HCT116 (cell line): ENCODE measurements around the gene PMAIP1. TPM values are rescaled to one million over a fixed set of nuclear protein-coding genes. Genes with fewer than 3 reads are reported as not detected.
A peak's percentile ranks its signal among the peaks of the same experiment; 100 is the strongest.

Source experiments
- ATAC-seq: fragments of 200-7000 bp; cut with Tn5 transposase; 2 replicates; pipeline ENCODE4 v1.9.1; 2020; ENCODE audit warnings: mild to moderate bottlenecking, moderate library complexity
- BruUV-seq: library from RNA; stranded (reverse); fragments of 400-500 nt; replicated peaks from 2 replicates; lab custom pipeline; 2021; lab: Mats Ljungman, UMichigan
- CTCF ChIA-PET: fragments of 300-600 bp; sonication (Branson Sonifier 250); formaldehyde crosslinking; loops from one replicate; lab custom pipeline; 2021; ENCODE audit warnings: antibody characterized with exemption; lab: Charles Lee
- POLR2A ChIA-PET: fragments of 300-600, 350-600 bp; sonication (Branson Sonifier 250); formaldehyde crosslinking; loops from one replicate; lab custom pipeline; 2021; ENCODE audit warnings: antibody characterized with exemption; lab: Charles Lee
- RAD21 ChIA-PET, 2 experiments: fragments of 300-600 bp; sonication (Branson Sonifier 250); formaldehyde crosslinking; loops; one replicate each; lab custom pipeline; 2023; ENCODE audit warnings: low total read pairs in 2 of 2; ENCODE audit not compliant: uncharacterized antibody in 2 of 2, unreplicated experiment in 2 of 2, low non-redundant PET in 1 of 2; lab: Charles Lee
- DNase-seq: peaks from one replicate; pipeline ENCODE4 v3.0.0-alpha.2; 2010; ENCODE audit warnings: low read depth, low spot score
- H2AFZ ChIP-seq: fragments of 200-600 bp; shearing (Covaris generic), sonication (generic); 2 replicates; pipeline ENCODE4 v1.6.1; 2017; ENCODE audit warnings: low read depth, mixed run types, mixed read lengths, antibody characterized with exemption, low read length; ENCODE audit not compliant: poor library complexity, severe bottlenecking
- H3K27ac ChIP-seq: 2 replicates; pipeline ENCODE4 v1.5.1; 2012; ENCODE audit warnings: low read depth, low read length
- H3K27me3 ChIP-seq: fragments of 200-600 bp; sonication (generic); 2 replicates; pipeline ENCODE4 v1.6.1; 2016; ENCODE audit warnings: mixed run types, low read length, mixed read lengths; ENCODE audit not compliant: insufficient read depth
- H3K36me3 ChIP-seq, 2 experiments: fragments of 200-500 bp in 1 of 2; fragments of 200-600 bp in 1 of 2; sonication (Bioruptor generic) in 1 of 2; sonication (generic) in 1 of 2; 2 replicates each; pipeline versions ENCODE4 v1.5.1 to v1.6.1; 2014 to 2016; ENCODE audit warnings: low read length in 2 of 2, inconsistent platforms in 1 of 2, mixed read lengths in 1 of 2, mixed run types in 1 of 2; ENCODE audit not compliant: insufficient read depth in 2 of 2, control insufficient read depth in 1 of 2
- H3K4me1 ChIP-seq, 2 experiments: fragments of 200-600 bp in 1 of 2; sonication (generic) in 1 of 2; 2 replicates each; pipeline versions ENCODE4 v1.5.1 to v1.6.1; 2012 to 2017; ENCODE audit warnings: low read length in 2 of 2, inconsistent platforms in 1 of 2, mild to moderate bottlenecking in 1 of 2, mixed read lengths in 1 of 2, mixed run types in 1 of 2, moderate library complexity in 1 of 2; ENCODE audit not compliant: insufficient read depth in 2 of 2, control insufficient read depth in 1 of 2
- H3K4me2 ChIP-seq: fragments of 200-600 bp; sonication (generic); 2 replicates; pipeline ENCODE4 v1.6.1; 2017; ENCODE audit warnings: mixed run types, low read length, mixed read lengths
- H3K4me3 ChIP-seq, 2 experiments: fragments of 200-600 bp in 1 of 2; sonication (generic) in 1 of 2; replicated peaks in 1 of 2; 2 replicates each; pipeline ENCODE4 v1.5.1; 2011 to 2016; ENCODE audit warnings: low read length in 2 of 2, control low read depth in 1 of 2, low read depth in 1 of 2, mild to moderate bottlenecking in 1 of 2, mixed read lengths in 1 of 2, mixed run types in 1 of 2
- H3K79me2 ChIP-seq: fragments of 200-600 bp; sonication (generic); 2 replicates; pipeline ENCODE4 v1.6.1; 2017; ENCODE audit warnings: mild to moderate bottlenecking, mixed run types, low read length, moderate library complexity, mixed read lengths; ENCODE audit not compliant: insufficient read depth
- H3K9ac ChIP-seq: fragments of 200-600 bp; sonication (generic); 2 replicates; pipeline ENCODE4 v1.6.1; 2016; ENCODE audit warnings: low read length, mixed read lengths
- H3K9me2 ChIP-seq: fragments of 200-600 bp; sonication (generic), shearing (Covaris generic); 2 replicates; pipeline ENCODE4 v1.6.1; 2017; ENCODE audit warnings: mixed run types, mild to moderate bottlenecking, moderate library complexity; ENCODE audit not compliant: insufficient read depth
- H3K9me3 ChIP-seq, 2 experiments: fragments of 200-500 bp in 1 of 2; fragments of 200-600 bp in 1 of 2; sonication (Bioruptor generic) in 1 of 2; sonication (generic) in 1 of 2; 2 replicates each; pipeline ENCODE4 v1.6.1; 2014 to 2017; ENCODE audit warnings: low read length in 2 of 2, mixed read lengths in 2 of 2, inconsistent platforms in 1 of 2, low read depth in 1 of 2, mild to moderate bottlenecking in 1 of 2, mixed run types in 1 of 2, moderate library complexity in 1 of 2; ENCODE audit not compliant: control insufficient read depth in 1 of 2, insufficient read depth in 1 of 2
- H4K20me1 ChIP-seq: fragments of 200-600 bp; sonication (generic), shearing (Covaris generic); 2 replicates; pipeline ENCODE4 v1.6.1; 2017; ENCODE audit warnings: mixed run types, mild to moderate bottlenecking, moderate library complexity; ENCODE audit not compliant: insufficient read depth
- CBX3 ChIP-seq: IDR thresholded peaks from 2 replicates; pipeline ENCODE4 v1.6.1; 2012; ENCODE audit warnings: low read depth
- CEBPB ChIP-seq: IDR thresholded peaks from 2 replicates; pipeline ENCODE4 v1.6.1; 2012; ENCODE audit warnings: low read depth
- EGR1 ChIP-seq: IDR thresholded peaks from 2 replicates; pipeline ENCODE4 v1.6.1; 2012; ENCODE audit warnings: low read depth
- EZH2phosphoT487 ChIP-seq: fragments of 200-600 bp; IDR thresholded peaks from 2 replicates; pipeline ENCODE4 v1.6.1; 2018; ENCODE audit warnings: antibody characterized with exemption, borderline replicate concordance
- POLR2A ChIP-seq: IDR thresholded peaks from 2 replicates; pipeline ENCODE4 v1.7.0; 2011; ENCODE audit warnings: borderline replicate concordance; ENCODE audit not compliant: insufficient read depth, insufficient read length; ENCODE audit errors: extremely low read depth
- POLR2AphosphoS5 ChIP-seq: IDR thresholded peaks from 2 replicates; pipeline ENCODE4 v1.6.1; 2011; ENCODE audit warnings: mild to moderate bottlenecking, low read depth, low read length, moderate library complexity
- SIN3A ChIP-seq: IDR thresholded peaks from 2 replicates; pipeline ENCODE4 v1.6.1; 2012; ENCODE audit warnings: low read depth
- SP1 ChIP-seq: IDR thresholded peaks from 2 replicates; pipeline ENCODE4 v1.6.1; 2012; ENCODE audit warnings: low read depth
- SRF ChIP-seq: IDR thresholded peaks from 2 replicates; pipeline ENCODE4 v1.6.1; 2012; ENCODE audit warnings: low read depth
- TCF7L2 ChIP-seq: IDR thresholded peaks from 2 replicates; pipeline ENCODE4 v1.7.0; 2011; ENCODE audit warnings: borderline replicate concordance, inconsistent platforms; ENCODE audit not compliant: insufficient read depth, insufficient read length; ENCODE audit errors: extremely low read depth
- YY1 ChIP-seq: IDR thresholded peaks from 2 replicates; pipeline ENCODE4 v1.6.1; 2011; ENCODE audit warnings: low read length, low read depth, moderate library complexity, mild to moderate bottlenecking; ENCODE audit not compliant: insufficient replicate concordance; ENCODE audit errors: extremely low read depth
- ZBTB33 ChIP-seq: IDR thresholded peaks from 2 replicates; pipeline ENCODE4 v1.6.1; 2011; ENCODE audit warnings: mild to moderate bottlenecking, low read length, moderate library complexity; ENCODE audit not compliant: insufficient replicate concordance; ENCODE audit errors: extremely low read depth
- ZFX ChIP-seq: fragments of 450-650 bp; IDR thresholded peaks from 2 replicates; pipeline ENCODE4 v1.6.1; 2017
- ZNF274 ChIP-seq: fragments of 200-500 bp; sonication (Bioruptor generic); IDR thresholded peaks from 2 replicates; pipeline ENCODE4 v1.6.1; 2014; ENCODE audit warnings: mild to moderate bottlenecking, low read depth, low read length, inconsistent platforms
- intact Hi-C: fragments of 100-400 bp; cut with micrococcal nuclease; formaldehyde crosslinking; loops from 2 replicates; pipeline ENCODE4 v1.10.0; 2022
- total RNA-seq: library from RNA; stranded (reverse); gene quantifications from one replicate; pipeline ENCODE4 v1.2.1, GENCODE V29; 2021; ENCODE audit not compliant: unreplicated experiment
- TF ChIP-seq, protein P1 (sequence below), 3 experiments: fragments of 200-600 bp in 1 of 3; sonication (generic) in 1 of 3; IDR thresholded peaks in 2 of 3; conservative IDR thresholded peaks in 1 of 3; 2 replicates each; pipeline ENCODE4 v1.5.1; 2012 to 2017; ENCODE audit warnings: low read depth in 2 of 3, low read length in 2 of 3, antibody characterized with exemption in 1 of 3, borderline replicate concordance in 1 of 3, control low read depth in 1 of 3, mild to moderate bottlenecking in 1 of 3, mixed read lengths in 1 of 3, mixed run types in 1 of 3, moderate library complexity in 1 of 3; ENCODE audit not compliant: insufficient read depth in 1 of 3
- TF ChIP-seq, protein P2 (sequence below): IDR thresholded peaks from 2 replicates; pipeline ENCODE4 v1.6.1; 2012

PMAIP1 gene
- total RNA-seq, 1 experiment from 2014 or later, result 66.7 TPM

GRCh38 chr18:59929621-59930295, 30.0 kb downstream of the PMAIP1 start:
- no peak for TF ChIP-seq TCF7L2
- TF ChIP-seq, protein P1, sequence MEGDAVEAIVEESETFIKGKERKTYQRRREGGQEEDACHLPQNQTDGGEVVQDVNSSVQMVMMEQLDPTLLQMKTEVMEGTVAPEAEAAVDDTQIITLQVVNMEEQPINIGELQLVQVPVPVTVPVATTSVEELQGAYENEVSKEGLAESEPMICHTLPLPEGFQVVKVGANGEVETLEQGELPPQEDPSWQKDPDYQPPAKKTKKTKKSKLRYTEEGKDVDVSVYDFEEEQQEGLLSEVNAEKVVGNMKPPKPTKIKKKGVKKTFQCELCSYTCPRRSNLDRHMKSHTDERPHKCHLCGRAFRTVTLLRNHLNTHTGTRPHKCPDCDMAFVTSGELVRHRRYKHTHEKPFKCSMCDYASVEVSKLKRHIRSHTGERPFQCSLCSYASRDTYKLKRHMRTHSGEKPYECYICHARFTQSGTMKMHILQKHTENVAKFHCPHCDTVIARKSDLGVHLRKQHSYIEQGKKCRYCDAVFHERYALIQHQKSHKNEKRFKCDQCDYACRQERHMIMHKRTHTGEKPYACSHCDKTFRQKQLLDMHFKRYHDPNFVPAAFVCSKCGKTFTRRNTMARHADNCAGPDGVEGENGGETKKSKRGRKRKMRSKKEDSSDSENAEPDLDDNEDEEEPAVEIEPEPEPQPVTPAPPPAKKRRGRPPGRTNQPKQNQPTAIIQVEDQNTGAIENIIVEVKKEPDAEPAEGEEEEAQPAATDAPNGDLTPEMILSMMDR (IDR thresholded peaks at IDR 0.05 in 2 of 3, conservative IDR thresholded peaks at IDR 0.05 in 1 of 3; ENCODE audit: borderline replicate concordance in 1 of 3, insufficient read depth in 1 of 3, low read depth in 2 of 3, low read length in 2 of 3), result no peak
- TF ChIP-seq EZH2phosphoT487, result no peak
- TF ChIP-seq POLR2AphosphoS5, result no peak
- no peak for TF ChIP-seq EGR1
- TF ChIP-seq CBX3, result no peak
- TF ChIP-seq SRF, result no peak
- no peak for TF ChIP-seq SP1
- TF ChIP-seq SIN3A, result no peak
- TF ChIP-seq YY1, result no peak
- TF ChIP-seq POLR2A, result no peak
- no peak for TF ChIP-seq ZFX
- no peak for TF ChIP-seq ZNF274
- no peak for TF ChIP-seq CEBPB
- TF ChIP-seq ZBTB33, result no peak
- TF ChIP-seq, protein P2, sequence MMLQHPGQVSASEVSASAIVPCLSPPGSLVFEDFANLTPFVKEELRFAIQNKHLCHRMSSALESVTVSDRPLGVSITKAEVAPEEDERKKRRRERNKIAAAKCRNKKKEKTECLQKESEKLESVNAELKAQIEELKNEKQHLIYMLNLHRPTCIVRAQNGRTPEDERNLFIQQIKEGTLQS, result no peak
- Histone ChIP-seq H3K4me3 (no peak overlapping the region), H3K9ac (no peak overlapping the region), H3K4me2 (no peak overlapping the region), H3K79me2 (no peaks in the 10 kb centered on the region), H3K27ac (no peak overlapping the region), H3K4me1 (no peaks in the 10 kb centered on the region; a peak in 1 of 4 replicates), H3K36me3 (no peaks in the 10 kb centered on the region), H3K27me3 (no peaks in the 10 kb centered on the region), H4K20me1 (no peaks in the 10 kb centered on the region), H2AFZ (no peak overlapping the region), H3K9me2 (no peaks in the 10 kb centered on the region), H3K9me3 (no peaks in the 10 kb centered on the region)
- no TSS peak for BruUV-seq
- DNase-seq, result no peak
- RAD21 ChIA-PET, result no interaction called here
- ATAC-seq, result 0 out of 2 replicates have a peak, but pooled peaks have one; percentile 32
- intact Hi-C loops, result no loop called here
- POLR2A ChIA-PET, result no interaction called here
- CTCF ChIA-PET, result interaction anchor here (2.1 kb wide), 1 partner anchor 11 kb away, joined by 6 read pairs; no protein-coding TSS in a partner anchor
